ENCODE measurements around the gene SHISA4. TPM values are rescaled to one million over a fixed set of nuclear protein-coding genes. Genes with fewer than 3 reads are reported as not detected.

The SHISA4 gene
- total and polyA plus RNA-seq, 2 of the 8 experiments (the other 6 are each of a cell fraction or from before 2014, with no cell fraction given) = 7.8 to 28.9 TPM

DNA sequence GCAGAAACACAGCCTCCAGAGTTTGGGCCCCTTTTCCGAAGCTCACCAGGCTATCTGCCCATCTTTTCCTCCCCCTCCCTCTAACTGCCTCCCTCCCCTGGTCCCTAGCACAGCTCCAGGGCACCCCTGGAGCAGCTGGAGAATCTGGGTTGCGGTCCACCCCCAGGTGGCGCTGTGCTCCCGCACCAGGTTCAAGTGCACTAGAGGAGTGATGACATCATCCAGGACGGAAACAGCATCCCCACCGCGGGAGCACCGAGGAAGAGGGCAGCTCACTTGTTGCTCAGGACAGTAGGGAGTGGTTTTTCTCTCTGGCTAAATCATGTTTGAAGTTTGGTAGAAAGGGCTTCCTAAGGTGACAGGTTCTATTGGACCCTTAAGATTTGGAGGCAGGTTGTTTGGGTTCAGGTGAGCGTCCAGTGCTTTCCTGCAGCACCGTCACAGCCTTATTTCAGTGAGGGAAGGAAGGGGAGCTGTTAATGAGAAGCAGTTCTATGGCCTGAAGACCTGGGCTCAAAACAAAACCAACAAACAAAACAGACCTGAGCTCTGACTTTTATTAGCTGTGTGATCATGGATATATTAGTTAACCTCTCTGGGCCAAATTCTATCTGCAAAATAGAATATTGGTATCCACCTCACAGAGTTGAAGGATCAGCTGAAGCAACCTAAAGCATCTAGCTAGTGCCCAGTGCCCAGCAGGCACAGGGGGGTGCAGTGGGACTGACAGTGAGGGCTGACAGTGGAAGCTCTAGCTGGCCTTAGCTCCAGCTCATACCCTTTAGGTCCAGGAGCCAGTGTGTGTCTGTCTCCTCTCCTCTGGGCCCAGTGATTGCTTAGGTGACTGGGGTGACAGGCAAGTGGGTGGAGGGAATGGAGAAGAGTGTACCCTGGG is 7.5 kb downstream of the SHISA4 start (continued):
- TF ChIP-seq GTF2F1 (IDR thresholded peaks at IDR 0.05; ENCODE audit: borderline replicate concordance, low read depth, low read length) = 0 out of 2 replicates have a peak, but pooled peaks have one; percentile 47

Data from H1 (cell line).